G401 (cell line): ENCODE data around the gene PCMT1. TPM values are rescaled to one million over a fixed set of nuclear protein-coding genes. Genes with fewer than 3 reads are reported as not detected.
"Not testable (repeated sequence)": the region's sequence is repeated elsewhere in the genome, so short reads cannot be mapped to it uniquely, and the experiment has no call there.

Experiments
- DNase-seq: peaks from one replicate; pipeline ENCODE4 v3.0.0-alpha.2; 2015; ENCODE audit warnings: low spot score
- in situ Hi-C: cut with HindIII; loops from 2 replicates; pipeline ENCODE4 v1.10.0; 2016; ENCODE audit warnings: low sequenced_read_pairs, mixed read lengths
- total RNA-seq: library from RNA; depleted of rRNA; stranded (reverse); fragments of >200 nt; shearing (Covaris generic); gene quantifications from 2 replicates; pipeline ENCODE4 v1.2.3, GENCODE V29; 2014

The PCMT1 gene
- total RNA-seq, 1 experiment from 2014 or later: 188 TPM

GRCh38 chr6:149782337-149782736, 32.8 kb downstream of the PCMT1 start:
- in situ Hi-C loops: no loop called here
- DNase-seq: no peak

- DNase-seq: no peak
- in situ Hi-C loops: no loop called here
These were observed 34.0 kb downstream of the PCMT1 start for GRCh38 chr6:149783551-149783950.

- in situ Hi-C loops: no loop called here
These were observed 56.6 kb downstream of the PCMT1 start for GRCh38 chr6:149806127-149806526.

GRCh38 chr6:149809798-149810197, 60.3 kb downstream of the PCMT1 start:
- no peak for DNase-seq
- in situ Hi-C loops: no loop called here

More at GRCh38 chr6:149806127-149806526, 56.6 kb downstream of the PCMT1 start:
- no peak for DNase-seq

GRCh38 chr6:149813351-149813750, 63.8 kb downstream of the PCMT1 start:
- in situ Hi-C loops: no loop called here
- no peak for DNase-seq

- in situ Hi-C loops: no loop called here
These were observed 66.2 kb downstream of the PCMT1 start for GRCh38 chr6:149815788-149816187.

GRCh38 chr6:149820506-149820905, 71.0 kb downstream of the PCMT1 start:
- in situ Hi-C loops: no loop called here
- no peak for DNase-seq

More at GRCh38 chr6:149815788-149816187, 66.2 kb downstream of the PCMT1 start:
- no peak for DNase-seq

GRCh38 chr6:149821492-149821891, 72.0 kb downstream of the PCMT1 start:
- DNase-seq: no peak
- in situ Hi-C loops: no loop called here

GRCh38 chr6:149823013-149823412, 73.5 kb downstream of the PCMT1 start:
- no peak for DNase-seq
- in situ Hi-C loops: no loop called here

GRCh38 chr6:149825292-149825691, 75.8 kb downstream of the PCMT1 start:
- in situ Hi-C loops: no loop called here
- DNase-seq: no peak

GRCh38 chr6:149830731-149831307, 81.3 kb downstream of the PCMT1 start:
- in situ Hi-C loops: no loop called here
- no peak for DNase-seq

- in situ Hi-C loops: no loop called here
- DNase-seq: no peak
These were observed 81.8 kb downstream of the PCMT1 start for GRCh38 chr6:149831308-149831820.

- in situ Hi-C loops: no loop called here
- no peak for DNase-seq
These were observed 84.1 kb downstream of the PCMT1 start for GRCh38 chr6:149833651-149834050.

GRCh38 chr6:149834513-149835481, 85.3 kb downstream of the PCMT1 start:
- DNase-seq: peak; percentile 75
- in situ Hi-C loops: no loop called here

GRCh38 chr6:149840345-149841075, 91.0 kb downstream of the PCMT1 start:
- in situ Hi-C loops: no loop called here
- DNase-seq: peak; percentile 28

- in situ Hi-C loops: no loop called here
These were observed 92.8 kb downstream of the PCMT1 start for GRCh38 chr6:149842331-149842730.

GRCh38 chr6:149843051-149843633, 93.6 kb downstream of the PCMT1 start:
- DNase-seq: no peak
- in situ Hi-C loops: no loop called here

More at GRCh38 chr6:149842331-149842730, 92.8 kb downstream of the PCMT1 start:
- no peak for DNase-seq

GRCh38 chr6:149844036-149844435, 94.5 kb downstream of the PCMT1 start:
- in situ Hi-C loops, DNase-seq: not testable (repeated sequence)

- DNase-seq: no peak
- in situ Hi-C loops: no loop called here
These were observed 94.9 kb downstream of the PCMT1 start for GRCh38 chr6:149844480-149844879.
